Measurements from ENCODE around the gene SUCLA2. TPM values are rescaled to one million over a fixed set of nuclear protein-coding genes. Genes with fewer than 3 reads are reported as not detected.

Gene SUCLA2
- total RNA-seq, 1 donor from 2014 or later = 59.9 TPM

DNA sequence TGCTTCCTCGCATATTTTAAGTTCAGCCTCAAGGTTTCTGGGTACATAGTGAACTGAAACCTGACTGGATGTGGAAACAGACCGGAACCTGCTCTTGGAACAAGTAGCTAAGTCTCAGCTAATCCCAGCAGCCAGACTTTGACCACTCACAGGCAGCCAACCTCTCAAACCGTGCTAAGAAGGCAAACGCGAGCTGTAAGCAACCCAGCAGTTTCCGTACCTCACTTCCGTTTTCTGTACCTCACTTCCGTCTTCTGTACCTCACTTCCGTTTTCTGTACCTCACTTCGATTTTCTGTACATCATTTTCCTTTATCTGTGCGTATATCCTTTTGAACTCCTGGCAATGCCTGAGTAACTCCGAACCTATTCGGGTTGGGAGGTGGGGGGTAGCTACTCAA is 96.8 kb downstream of the SUCLA2 start:
- DNase-seq (ENCODE audit: low spot score) = no peak

DNA sequence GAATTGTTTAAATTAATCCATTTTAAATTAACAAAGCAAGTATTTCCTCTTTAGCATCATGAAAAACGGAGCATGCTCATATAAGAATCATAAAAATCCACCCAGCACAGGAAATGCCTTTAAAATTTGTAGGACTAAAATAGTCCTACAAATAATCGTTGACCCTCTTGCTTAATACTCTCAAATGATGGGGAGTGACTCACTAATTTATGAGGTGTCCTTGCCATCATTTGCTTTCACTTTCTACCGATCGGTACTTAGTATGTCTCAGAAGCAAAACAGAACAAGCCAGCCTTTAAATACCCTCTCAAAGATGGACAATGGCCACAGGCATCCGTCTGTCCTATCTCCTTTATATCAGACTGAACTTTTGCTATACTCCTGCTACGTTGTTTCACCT is 97.2 kb downstream of the SUCLA2 start:
- no peak for DNase-seq (ENCODE audit: low spot score)

DNA sequence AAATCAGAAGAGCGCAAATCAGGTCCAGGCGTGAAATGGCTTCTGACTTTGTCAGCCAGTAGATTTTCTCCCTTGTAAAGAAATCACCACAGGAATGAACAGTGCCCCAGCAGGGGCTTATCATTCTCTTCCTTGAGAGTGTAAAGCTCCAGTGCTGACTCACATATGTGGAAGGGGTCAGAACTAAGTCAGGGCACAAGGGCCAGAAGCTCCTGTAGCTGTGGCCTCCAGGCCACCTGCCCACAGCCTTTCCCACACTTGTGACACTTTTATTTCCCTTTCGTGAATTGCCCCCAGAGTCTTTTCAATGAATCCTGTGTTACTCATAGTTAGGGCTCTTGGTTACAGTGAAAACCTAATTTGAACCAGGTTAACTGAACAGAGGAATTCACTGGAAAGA is 99.6 kb downstream of the SUCLA2 start:
- DNase-seq (ENCODE audit: low spot score) = no peak

DNA sequence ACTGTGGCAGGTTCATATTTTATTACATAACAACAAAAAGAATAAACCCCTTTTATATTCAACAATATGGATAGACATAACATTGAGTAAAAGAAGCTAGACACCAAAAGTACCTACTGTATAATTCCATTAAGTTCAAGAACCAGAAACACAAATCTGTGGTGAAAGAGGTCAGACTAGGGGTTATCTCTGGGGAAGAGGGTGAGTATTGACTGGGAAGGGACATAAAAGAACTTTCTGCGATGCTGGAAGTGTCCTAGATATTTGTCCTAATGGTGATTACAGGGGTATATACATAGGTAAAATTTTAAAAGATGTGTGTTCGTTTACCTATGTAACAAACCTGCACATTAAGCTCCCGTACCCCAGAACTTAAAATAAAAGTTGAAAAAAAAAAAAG is 103.0 kb downstream of the SUCLA2 start:
- no peak for DNase-seq (ENCODE audit: low spot score)

DNA sequence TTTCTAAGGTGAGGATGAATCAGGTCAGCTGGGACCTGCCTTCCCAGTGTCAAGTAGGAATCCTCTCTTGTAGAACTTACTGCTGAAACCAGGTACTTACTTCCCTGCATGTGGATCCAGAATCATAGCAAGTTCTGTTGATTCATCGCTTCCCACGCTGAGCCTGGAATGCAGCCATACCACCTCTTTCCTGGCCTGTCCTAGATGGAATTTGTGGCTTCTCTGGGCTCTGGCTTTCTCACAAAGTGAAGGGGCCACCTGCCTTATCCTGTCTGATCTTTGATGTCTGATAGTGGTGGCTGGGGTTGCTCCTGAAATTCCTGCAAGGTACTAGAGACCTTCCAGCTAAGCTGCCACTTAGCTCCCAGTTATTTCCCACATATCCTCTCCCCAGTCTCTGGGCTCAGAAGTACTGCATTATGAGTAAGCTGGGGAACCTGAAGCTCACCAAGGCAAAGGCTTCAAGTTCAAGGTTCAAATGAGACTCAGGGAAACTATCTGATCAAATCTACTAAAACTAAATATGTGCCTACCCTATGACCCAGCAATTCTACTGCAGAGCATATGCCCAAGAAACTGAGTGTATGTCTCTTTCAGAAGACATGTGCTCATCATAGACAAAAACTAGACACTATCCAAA is 103.5 kb downstream of the SUCLA2 start:
- no peak for DNase-seq (ENCODE audit: low spot score)

DNA sequence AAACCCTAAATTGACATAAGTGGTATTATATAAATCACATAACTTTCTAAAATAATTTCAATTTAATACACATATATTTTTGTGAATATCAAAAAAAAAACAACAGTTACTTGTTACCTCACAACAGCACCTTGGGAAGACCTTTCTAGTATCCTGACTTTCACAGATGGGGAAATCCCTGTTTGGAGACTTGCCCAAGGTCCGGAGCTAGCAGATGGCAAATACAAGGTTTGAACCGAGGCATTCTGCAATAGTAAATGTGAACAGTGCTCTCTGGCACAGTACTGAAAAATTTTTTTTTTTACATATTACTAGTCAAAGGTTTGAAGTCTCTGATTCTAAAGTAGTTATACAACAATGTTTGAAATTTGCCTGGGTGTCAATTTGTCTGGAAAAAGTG is 104.5 kb downstream of the SUCLA2 start:
- no peak for DNase-seq (ENCODE audit: low spot score)

DNA sequence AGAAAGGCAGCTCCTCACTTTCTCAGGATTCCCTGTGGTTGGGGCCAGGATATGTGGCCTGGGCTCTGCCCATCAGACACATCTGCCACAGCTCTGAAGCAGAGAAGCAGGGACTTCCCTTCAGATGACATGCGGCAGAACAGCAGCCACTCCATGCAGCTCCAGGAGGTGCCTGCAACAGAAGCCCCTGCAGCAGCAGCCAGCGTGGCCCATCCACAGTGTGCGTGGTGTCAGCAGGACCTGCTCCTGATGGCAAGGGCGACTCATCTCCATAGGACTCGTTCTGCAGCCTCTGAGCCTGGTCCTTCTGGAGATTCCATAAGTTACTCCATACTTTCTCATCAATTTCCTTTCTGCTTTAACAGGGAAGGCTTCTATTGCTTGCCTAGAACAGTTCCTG is 105.0 kb downstream of the SUCLA2 start:
- no peak for DNase-seq (ENCODE audit: low spot score)

DNA sequence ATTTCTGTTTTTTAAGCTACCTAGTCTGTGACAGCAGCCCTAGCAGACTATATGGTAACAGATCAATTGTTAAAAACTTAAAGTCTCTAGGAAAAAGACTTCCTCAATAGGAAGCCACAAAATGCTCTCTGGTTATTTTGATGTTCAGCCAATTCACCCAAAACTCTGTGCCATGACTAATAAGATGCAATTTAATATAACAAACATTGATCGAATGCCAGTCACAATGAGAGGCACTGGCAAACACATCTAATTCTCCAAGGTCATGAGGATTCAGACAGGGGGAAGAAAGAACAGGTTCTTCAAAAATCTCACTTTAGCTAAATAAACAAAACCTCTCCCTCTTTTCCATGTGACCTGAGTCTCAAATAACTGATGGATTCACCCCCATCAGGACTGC is 107.5 kb downstream of the SUCLA2 start:
- DNase-seq (ENCODE audit: low spot score) = no peak

Other genes starting within 250 kb of the SUCLA2 start
- gene NUDT15, start 36.5 kb upstream of the SUCLA2 start, total RNA-seq = 11.4 TPM
- gene MED4, start 93.8 kb upstream of the SUCLA2 start, total RNA-seq = 43.3 TPM
- gene ITM2B, start 231.9 kb upstream of the SUCLA2 start, total RNA-seq = 611 TPM